ENCODE data around the gene IFNLR1. TPM values are rescaled to one million over a fixed set of nuclear protein-coding genes. Genes with fewer than 3 reads are reported as not detected.

Gene IFNLR1
- total and polyA plus RNA-seq, 2 of the 8 experiments (the other 6 are each of a cell fraction or from before 2014, with no cell fraction given) = 6.8 to 10.1 TPM

GRCh38 chr1:24175033-24175755 is 11.9 kb downstream of the IFNLR1 start:
- Histone ChIP-seq H4K5ac (ENCODE audit: insufficient read length, low read depth, low read length) (no peak overlapping the region), H3K79me2 (ENCODE audit: control insufficient read depth in 1 of 2, insufficient read depth in 2 of 2, low read length in 2 of 2) (no peaks in the 10 kb centered on the region), H3K36me3 (ENCODE audit: control insufficient read depth in 2 of 4, insufficient read depth in 4 of 4, low read length in 3 of 4) (peaks cover 0 to 8% (median 1%) of the 10 kb centered on the region in 4 experiments; a peak in 4 of 8 replicates), H3K23me2 (ENCODE audit: low read depth, low read length) (no peaks in the 10 kb centered on the region), H2BK12ac (ENCODE audit: low read depth, low read length) (no peak overlapping the region), H4K8ac (ENCODE audit: extremely low read depth, insufficient read depth, low read length) (no peak overlapping the region), H2AFZ (ENCODE audit: low read length) (no peak overlapping the region), H2BK120ac (replicated peaks; ENCODE audit: low read depth, low read length) (no peak overlapping the region), H2BK15ac (ENCODE audit: low read length) (no peak overlapping the region), H3K9me3 (ENCODE audit: insufficient read depth in 2 of 2, low read depth in 1 of 2, low read length in 1 of 2) (no peaks in the 10 kb centered on the region), H3K4me2 (ENCODE audit: insufficient read depth in 1 of 2, low read depth in 2 of 2, low read length in 2 of 2) (no peak overlapping the region), H3K9ac (replicated peaks in 1 of 4; ENCODE audit: extremely low read depth in 1 of 4, low read depth in 3 of 4, low read length in 3 of 4) (no peak overlapping the region), H3K27me3 (replicated peaks in 1 of 4; ENCODE audit: control insufficient read depth in 3 of 4, extremely low read depth in 1 of 4, insufficient read depth in 3 of 4, low read length in 3 of 4) (no peaks in the 10 kb centered on the region), H4K91ac (replicated peaks; ENCODE audit: insufficient read length, low read length) (no peak overlapping the region), H2BK20ac (ENCODE audit: low read length) (no peak overlapping the region), H3K56ac (replicated peaks; ENCODE audit: insufficient read length, low read depth, low read length) (no peak overlapping the region), H3K27ac (ENCODE audit: low read depth, low read length) (no peak overlapping the region), H2AK5ac (ENCODE audit: low read depth, low read length) (no peak overlapping the region), H3K18ac (ENCODE audit: extremely low read depth, low read length) (no peak overlapping the region), H3K4me3 (ENCODE audit: extremely low read depth in 1 of 4, insufficient read depth in 2 of 4, low read depth in 3 of 4, low read length in 4 of 4) (no peak overlapping the region), H4K20me1 (replicated peaks in 1 of 2; ENCODE audit: control insufficient read depth in 1 of 2, insufficient read depth in 2 of 2, low read length in 2 of 2) (no peaks in the 10 kb centered on the region), H3K4me1 (replicated peaks in 1 of 4; ENCODE audit: control insufficient read depth in 3 of 4, insufficient read depth in 4 of 4, low read length in 3 of 4) (peaks cover 0 to 3% (median 0%) of the 10 kb centered on the region in 4 experiments; a peak in 2 of 7 replicates), H3K79me1 (ENCODE audit: low read depth, low read length) (no peaks in the 10 kb centered on the region), H3K14ac (ENCODE audit: insufficient read length) (no peak overlapping the region), H2BK5ac (ENCODE audit: low read depth, low read length) (no peak overlapping the region), H3K4ac (replicated peaks; ENCODE audit: insufficient read length, low read depth, low read length) (no peak overlapping the region), H3K23ac (ENCODE audit: insufficient read length) (no peak overlapping the region)
- ChIA-PET POLR2A (ENCODE audit: partially characterized antibody) (interaction anchor here (1.0 to 1.3 kb wide), 3 partner anchors 8 to 25 kb away, joined by 3 to 6 read pairs (median 3); no protein-coding TSS in a partner anchor), CTCF (ENCODE audit: partially characterized antibody) (interaction anchor here (0.7 to 1.2 kb wide), 2 partner anchors 25 to 156 kb away, joined by 4 to 8 read pairs; no protein-coding TSS in a partner anchor)
- WGBS, 2 experiments (ENCODE audit: extremely low coverage in 1 of 2, insufficient coverage in 1 of 2, insufficient read length in 1 of 2, insufficient replicate concordance in 2 of 2, low coverage in 1 of 2, low lambda C conversion rate in 2 of 2, missing lambda C conversion rate in 1 of 2) = 79% methylated on average over 6 of the region's 6 CpGs; no CpG with 5 or more reads in 1 of the 2 experiments
- no peak for TF ChIP-seq CHD2 (IDR thresholded peaks at IDR 0.05; ENCODE audit: low read length)
- TF ChIP-seq SUZ12 (IDR thresholded peaks at IDR 0.05; ENCODE audit: low read length) = no peak
- no peak for TF ChIP-seq BCL11A (IDR thresholded peaks at IDR 0.05; ENCODE audit: low read depth in 2 of 2, low read length in 2 of 2)
- no peak for TF ChIP-seq CTCF (IDR thresholded peaks at IDR 0.05; ENCODE audit: control extremely low read depth in 1 of 3, insufficient read depth in 1 of 3, low read depth in 1 of 3, low read length in 3 of 3)
- no peak for FAIRE-seq
- DNase-seq (ENCODE audit: low read depth in 1 of 2, low spot score in 2 of 2) = no peak

All from H1 (cell line).